ENCODE measurements around the gene ATP13A5.

ATP13A5 gene

DNA sequence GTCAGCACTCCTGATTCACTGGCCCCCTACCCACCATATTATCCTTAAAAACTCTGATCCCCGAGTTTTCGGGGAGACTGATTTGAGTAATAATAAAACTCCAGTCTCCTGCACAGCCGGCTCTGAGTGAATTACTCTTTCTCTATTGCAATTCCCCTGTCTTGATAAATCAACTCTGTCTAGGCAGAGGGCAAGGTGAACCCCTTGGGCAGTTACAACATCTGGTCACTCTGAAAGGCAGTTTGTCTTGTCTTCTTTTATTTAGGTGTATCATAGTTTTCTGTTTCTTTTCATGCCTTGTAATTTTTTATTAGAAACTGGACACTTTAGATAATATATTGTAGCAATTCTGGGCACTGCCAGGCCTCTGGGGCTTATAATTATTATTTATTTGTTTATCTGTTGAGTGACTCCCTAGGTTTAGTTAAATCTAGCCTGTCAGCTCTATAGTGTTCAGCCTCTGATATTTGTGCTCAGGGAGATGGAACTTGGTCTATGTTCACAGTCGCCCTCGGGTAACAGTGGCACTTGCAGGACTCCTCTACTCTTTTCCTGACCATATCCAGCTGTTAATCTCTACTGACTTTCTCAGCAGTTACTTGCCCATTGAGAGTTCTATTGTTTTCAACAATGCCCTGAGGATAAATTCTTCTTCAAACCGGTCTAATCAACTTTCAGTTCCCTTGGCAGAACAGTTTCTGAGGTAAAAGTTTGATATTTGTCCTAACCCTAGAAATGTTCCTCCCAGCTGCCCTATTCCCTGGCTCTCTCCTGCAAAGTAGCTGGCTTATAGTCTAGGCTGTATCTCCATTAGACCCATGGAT is 153.0 kb downstream of the ATP13A5 start:
- DNase-seq (ENCODE audit: insufficient read length, low spot score): no peak
- no peak for TF ChIP-seq SPI1 (IDR thresholded peaks at IDR 0.05; ENCODE audit: low read depth, low read length)
- TF ChIP-seq PAX5 (IDR thresholded peaks at IDR 0.05; ENCODE audit: insufficient read depth, low read length, severe bottlenecking): no peak
- TF ChIP-seq TAF1 (IDR thresholded peaks at IDR 0.05; ENCODE audit: low read depth, low read length): no peak
- TF ChIP-seq POLR2A (IDR thresholded peaks at IDR 0.05; ENCODE audit: low read depth, low read length): no peak
- no peak for TF ChIP-seq POLR2AphosphoS5 (IDR thresholded peaks at IDR 0.05; ENCODE audit: low read depth, low read length)
- no peak for TF ChIP-seq POU2F2 (IDR thresholded peaks at IDR 0.05; ENCODE audit: low read depth, low read length)
- FAIRE-seq: no peak

All from GM12891 (cell line).